Activated T-helper 1 cell treated with anti-CD3 and anti-CD28 coated beads, Interleukin-12 subunit alpha, Interleukin-12 subunit beta, Interleukin-2, Interleukin-4 antibody, amounts not matched to agents 30 ng/mL and 10 ng/mL and 1 ng/mL, durations not matched to agents 14 hours and 24 hours and 36 hours (primary cell): Measurements from ENCODE around the gene NIFK. TPM values are rescaled to one million over a fixed set of nuclear protein-coding genes. Genes with fewer than 3 reads are reported as not detected.
"Not testable (repeated sequence)": the region's sequence is repeated elsewhere in the genome, so short reads cannot be mapped to it uniquely, and the experiment has no call there.

Experiments
- DNase-seq: peaks from one replicate; pipeline ENCODE4 v3.0.0; 2021; ENCODE audit warnings: low spot score
- H3K27ac Mint-ChIP-seq: one replicate; pipeline ENCODE4 v1.8.0; 2021; ENCODE audit warnings: mild to moderate bottlenecking, mixed read lengths
- H3K27me3 Mint-ChIP-seq: one replicate; pipeline ENCODE4 v1.8.0; 2022; ENCODE audit warnings: mild to moderate bottlenecking, moderate library complexity, mixed read lengths; ENCODE audit not compliant: insufficient read depth
- H3K36me3 Mint-ChIP-seq: one replicate; pipeline ENCODE4 v1.8.0; 2021; ENCODE audit warnings: low read depth, mixed read lengths
- H3K4me1 Mint-ChIP-seq: one replicate; pipeline ENCODE4 v1.8.0; 2021; ENCODE audit warnings: low read depth, mixed read lengths
- H3K4me3 Mint-ChIP-seq: one replicate; pipeline ENCODE4 v1.8.0; 2021; ENCODE audit warnings: mild to moderate bottlenecking, moderate library complexity, mixed read lengths
- H3K9me3 Mint-ChIP-seq: one replicate; pipeline ENCODE4 v1.8.0; 2021; ENCODE audit warnings: mixed read lengths
- intact Hi-C: fragments of 100-400 bp; cut with micrococcal nuclease; formaldehyde crosslinking; loops from one replicate; pipeline ENCODE4 v1.15.1; 2024
- total RNA-seq: library from RNA; stranded (reverse); gene quantifications from 2 replicates; pipeline ENCODE4 v1.2.3, GENCODE V29; 2022

NIFK gene
- total RNA-seq, 1 donor from 2014 or later: 150 TPM

- DNase-seq: peak; percentile 83
- Mint-ChIP-seq H3K4me1 (peaks cover 48% of the 10 kb centered on the region), H3K9me3 (no peaks in the 10 kb centered on the region), H3K36me3 (peaks cover 1% of the 10 kb centered on the region), H3K27ac (peak overlapping the region; percentile 95), H3K27me3 (peaks cover 2% of the 10 kb centered on the region), H3K4me3 (peak overlapping the region; percentile 85)
- intact Hi-C loops: loop anchor here (1.0 to 2.0 kb wide), 6 partner anchors 19 to 169 kb away; partner anchors contain the start of genes CLASP1, NIFK, RNU4ATAC and TSN
Observed at GRCh38 chr2:121699421-121700333, 37.0 kb downstream of the NIFK start.

DNA sequence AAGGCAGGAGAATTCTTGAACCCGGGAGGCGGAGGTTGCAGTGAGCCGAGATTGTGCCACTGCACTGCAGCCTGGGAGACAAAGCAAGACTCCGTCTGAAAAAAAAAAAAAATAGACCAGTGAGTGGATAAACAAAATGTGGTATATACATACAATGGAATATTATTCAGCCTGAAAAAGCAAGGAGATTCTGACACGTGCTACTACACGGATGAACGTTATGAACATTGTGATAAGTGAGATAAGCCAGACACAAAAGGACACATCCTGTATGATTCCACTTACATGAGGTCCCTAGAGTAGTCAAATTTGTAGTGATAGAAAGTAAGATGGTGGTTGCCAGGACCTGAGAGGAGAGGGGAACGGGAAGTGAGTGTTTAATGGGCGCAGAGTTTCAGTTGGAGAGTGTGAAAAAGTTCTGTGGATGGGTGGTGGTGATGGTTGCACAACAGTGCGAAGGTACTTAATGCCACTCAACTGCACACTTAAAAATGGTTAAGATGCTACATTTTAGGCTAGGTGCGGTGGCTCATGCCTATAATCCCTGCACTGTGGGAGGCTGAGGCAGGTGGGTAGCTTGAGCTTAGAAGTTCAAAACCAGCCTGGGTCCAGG lies 38.3 kb downstream of the NIFK start:
- Mint-ChIP-seq H3K9me3 (no peaks in the 10 kb centered on the region), H3K27ac (peak overlapping the region; percentile 68), H3K4me1 (peaks cover 48% of the 10 kb centered on the region), H3K36me3 (peaks cover 1% of the 10 kb centered on the region), H3K27me3 (peaks cover 2% of the 10 kb centered on the region), H3K4me3 (no peak overlapping the region)
- no peak for DNase-seq
- intact Hi-C loops: loop anchor here (2.0 kb wide), 1 partner anchor 24 kb away; no protein-coding TSS in a partner anchor

GRCh38 chr2:121697108-121697631 lies 39.5 kb downstream of the NIFK start:
- Mint-ChIP-seq H3K27ac (peak overlapping the region; percentile 4), H3K36me3 (peaks cover 1% of the 10 kb centered on the region), H3K4me1 (peaks cover 42% of the 10 kb centered on the region), H3K4me3 (no peak overlapping the region), H3K9me3 (no peaks in the 10 kb centered on the region), H3K27me3 (peaks cover 2% of the 10 kb centered on the region)
- intact Hi-C loops: no loop called here
- DNase-seq: no peak

GRCh38 chr2:121696410-121696930 lies 40.2 kb downstream of the NIFK start:
- no peaks in the 10 kb centered on the region for H3K9me3 Mint-ChIP-seq
- DNase-seq: no peak
- H3K27me3 Mint-ChIP-seq: no peaks in the 10 kb centered on the region
- intact Hi-C loops: no loop called here
- peaks cover 36% of the 10 kb centered on the region for H3K4me1 Mint-ChIP-seq
- no peak overlapping the region for H3K4me3 Mint-ChIP-seq
- H3K27ac Mint-ChIP-seq: no peak overlapping the region
- peaks cover 1% of the 10 kb centered on the region for H3K36me3 Mint-ChIP-seq

GRCh38 chr2:121695171-121695451 lies 41.6 kb downstream of the NIFK start:
- peaks cover 24% of the 10 kb centered on the region for H3K4me1 Mint-ChIP-seq
- H3K27ac Mint-ChIP-seq: no peak overlapping the region
- H3K4me3 Mint-ChIP-seq: no peak overlapping the region
- H3K27me3 Mint-ChIP-seq: no peaks in the 10 kb centered on the region
- no peaks in the 10 kb centered on the region for H3K9me3 Mint-ChIP-seq
- no peak for DNase-seq
- intact Hi-C loops: no loop called here
- peaks cover 1% of the 10 kb centered on the region for H3K36me3 Mint-ChIP-seq

GRCh38 chr2:121694398-121695170 lies 42.1 kb downstream of the NIFK start:
- no peaks in the 10 kb centered on the region for H3K27me3 Mint-ChIP-seq

DNA sequence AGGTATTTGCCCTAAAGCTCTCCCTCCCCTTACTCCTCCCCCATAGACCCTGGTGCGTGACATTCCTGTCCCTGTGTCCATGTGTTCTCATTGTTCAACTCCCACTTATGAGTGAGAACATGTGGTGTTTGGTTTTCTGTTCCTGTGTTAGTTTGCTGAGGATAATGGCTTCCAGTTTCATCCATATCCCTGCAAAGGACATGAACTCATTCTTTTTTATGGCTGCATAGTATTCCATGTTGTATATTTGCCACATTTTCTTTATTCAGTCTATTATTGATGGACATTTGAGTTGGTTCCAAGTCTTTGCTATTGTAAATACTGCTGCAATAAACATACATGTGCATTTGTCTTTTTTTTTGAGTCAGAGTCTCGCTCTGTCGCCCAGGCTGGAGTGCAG lies 46.1 kb downstream of the NIFK start:
- H3K27me3 Mint-ChIP-seq, DNase-seq, H3K9me3 Mint-ChIP-seq, intact Hi-C loops, H3K36me3 Mint-ChIP-seq, H3K4me3 Mint-ChIP-seq, H3K4me1 Mint-ChIP-seq, H3K27ac Mint-ChIP-seq: not testable (repeated sequence)

More at GRCh38 chr2:121694398-121695170, 42.1 kb downstream of the NIFK start:
- intact Hi-C loops: no loop called here
- no peak overlapping the region for H3K4me3 Mint-ChIP-seq
- H3K4me1 Mint-ChIP-seq: peaks cover 18% of the 10 kb centered on the region
- no peak for DNase-seq
- H3K36me3 Mint-ChIP-seq: peaks cover under 1% of the 10 kb centered on the region
- H3K9me3 Mint-ChIP-seq: no peaks in the 10 kb centered on the region
- H3K27ac Mint-ChIP-seq: no peak overlapping the region

DNA sequence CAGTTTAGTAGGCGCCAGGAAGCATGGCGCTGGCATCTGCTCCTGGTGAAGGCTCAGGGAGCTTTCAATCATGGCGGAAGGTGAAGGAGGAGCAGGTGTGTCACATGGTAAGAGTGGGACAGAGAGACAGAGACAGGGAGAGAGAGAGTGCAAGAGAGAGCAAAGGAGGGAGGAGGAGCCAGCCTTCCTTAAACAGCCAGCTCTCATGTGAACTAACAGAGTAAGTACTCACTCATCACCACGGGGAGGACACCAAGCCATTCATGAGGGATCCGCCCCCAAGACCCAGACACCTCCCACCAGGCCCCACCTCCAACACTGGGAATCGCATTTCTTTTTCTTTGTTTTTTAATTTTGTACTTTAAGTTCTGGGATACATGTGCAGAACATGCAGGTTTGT lies 46.6 kb downstream of the NIFK start:
- DNase-seq: no peak
- peaks cover 8% of the 10 kb centered on the region for H3K9me3 Mint-ChIP-seq
- H3K36me3 Mint-ChIP-seq: no peaks in the 10 kb centered on the region
- intact Hi-C loops: no loop called here
- H3K27me3 Mint-ChIP-seq: no peaks in the 10 kb centered on the region
- no peak overlapping the region for H3K4me3 Mint-ChIP-seq
- H3K27ac Mint-ChIP-seq: no peak overlapping the region
- peaks cover 4% of the 10 kb centered on the region for H3K4me1 Mint-ChIP-seq

- H3K9me3 Mint-ChIP-seq: peaks cover 13% of the 10 kb centered on the region
- peaks cover under 1% of the 10 kb centered on the region for H3K36me3 Mint-ChIP-seq
- no peak overlapping the region for H3K4me3 Mint-ChIP-seq
- no peak for DNase-seq
- no peak overlapping the region for H3K27ac Mint-ChIP-seq
- H3K4me1 Mint-ChIP-seq: peaks cover 4% of the 10 kb centered on the region
- H3K27me3 Mint-ChIP-seq: no peaks in the 10 kb centered on the region
- intact Hi-C loops: no loop called here
Observed at GRCh38 chr2:121689356-121689755, 47.3 kb downstream of the NIFK start.

GRCh38 chr2:121688820-121689219 lies 47.9 kb downstream of the NIFK start:
- no peak overlapping the region for H3K27ac Mint-ChIP-seq
- no peak overlapping the region for H3K4me3 Mint-ChIP-seq
- DNase-seq: no peak
- no peaks in the 10 kb centered on the region for H3K27me3 Mint-ChIP-seq
- peaks cover 3% of the 10 kb centered on the region for H3K36me3 Mint-ChIP-seq
- peaks cover 4% of the 10 kb centered on the region for H3K4me1 Mint-ChIP-seq
- intact Hi-C loops: no loop called here
- H3K9me3 Mint-ChIP-seq: peaks cover 18% of the 10 kb centered on the region

GRCh38 chr2:121686902-121687301 lies 49.8 kb downstream of the NIFK start:
- H3K27ac Mint-ChIP-seq: no peak overlapping the region
- H3K27me3 Mint-ChIP-seq: no peaks in the 10 kb centered on the region
- H3K36me3 Mint-ChIP-seq: peaks cover 7% of the 10 kb centered on the region
- DNase-seq: no peak
- intact Hi-C loops: no loop called here
- H3K9me3 Mint-ChIP-seq: peaks cover 35% of the 10 kb centered on the region
- H3K4me1 Mint-ChIP-seq: peaks cover 4% of the 10 kb centered on the region
- no peak overlapping the region for H3K4me3 Mint-ChIP-seq

DNA sequence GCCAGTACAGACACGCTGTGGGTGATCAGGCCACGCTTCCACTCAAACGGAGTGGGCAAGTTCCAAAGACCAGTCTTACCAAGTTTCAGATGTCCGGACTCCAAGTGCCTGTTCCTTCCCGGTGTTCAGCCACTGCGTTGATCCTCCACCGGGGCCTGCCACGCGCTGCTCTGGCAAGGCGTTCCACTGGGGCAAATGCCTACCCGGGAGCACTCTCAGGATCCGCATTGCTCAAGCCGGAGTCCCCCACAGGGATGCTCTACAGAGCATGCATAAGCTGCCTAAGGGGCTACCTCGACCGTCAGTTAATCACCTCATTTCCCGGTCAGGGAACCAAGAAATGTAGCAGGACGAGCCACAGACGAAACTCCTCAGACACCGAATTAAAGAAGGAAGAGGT lies 50.5 kb downstream of the NIFK start:
- intact Hi-C loops: no loop called here
- peaks cover 42% of the 10 kb centered on the region for H3K9me3 Mint-ChIP-seq
- H3K4me1 Mint-ChIP-seq: peaks cover 4% of the 10 kb centered on the region
- no peaks in the 10 kb centered on the region for H3K27me3 Mint-ChIP-seq
- peaks cover 11% of the 10 kb centered on the region for H3K36me3 Mint-ChIP-seq
- H3K4me3 Mint-ChIP-seq: no peak overlapping the region
- no peak for DNase-seq
- H3K27ac Mint-ChIP-seq: no peak overlapping the region
